ENCODE measurements around the gene SMG7.
"Not testable (repeated sequence)": the region's sequence is repeated elsewhere in the genome, so short reads cannot be mapped to it uniquely, and the experiment has no call there.

The SMG7 gene

DNA sequence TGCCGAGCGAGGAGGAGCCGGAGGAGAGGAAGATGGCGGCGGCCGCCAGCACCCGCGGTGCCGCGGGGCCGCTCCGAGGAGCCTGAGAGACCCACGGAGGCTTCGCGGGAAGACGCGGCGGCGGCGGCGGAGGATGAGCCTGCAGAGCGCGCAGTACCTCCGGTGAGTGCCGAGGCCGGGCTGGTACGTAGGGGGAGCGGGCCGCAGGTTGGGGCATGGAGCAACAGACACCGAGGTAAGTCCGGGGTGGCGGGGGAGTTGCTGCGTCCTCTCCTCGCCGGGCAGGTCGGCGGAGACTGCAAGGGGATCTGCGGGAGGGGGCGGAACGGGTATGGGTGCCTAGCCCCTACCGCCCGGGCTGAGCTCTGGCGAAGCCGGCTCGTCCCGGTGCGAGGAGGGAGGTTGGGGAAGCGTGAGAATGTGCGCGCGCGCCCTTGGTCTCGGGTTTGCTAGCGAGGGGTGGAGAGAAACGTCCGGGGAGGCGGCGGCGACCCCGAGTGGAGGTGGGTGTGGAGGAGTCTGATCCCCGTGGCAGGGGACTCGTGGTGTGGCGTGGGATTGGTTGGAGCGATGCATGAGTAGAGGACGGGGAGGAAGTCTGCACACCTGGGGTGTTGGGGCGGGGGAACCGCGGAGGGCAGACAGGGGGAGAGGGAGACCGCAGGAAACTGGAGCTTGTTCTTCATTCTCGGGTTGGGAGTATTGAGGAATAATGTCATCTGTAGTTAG is at the start of gene SMG7:
Gene SMG7 (plus strand): TSS at position 12 of the 729 bp plus-strand sequence. CDS start 122 bp downstream, at position 134.
- DNase-seq, result peak; percentile 56

GRCh38 chr1:183423541-183423940 is 48.8 kb upstream of the SMG7 start:
- no peak for DNase-seq

GRCh38 chr1:183424691-183425090 is 47.6 kb upstream of the SMG7 start:
- no peak for DNase-seq

DNA sequence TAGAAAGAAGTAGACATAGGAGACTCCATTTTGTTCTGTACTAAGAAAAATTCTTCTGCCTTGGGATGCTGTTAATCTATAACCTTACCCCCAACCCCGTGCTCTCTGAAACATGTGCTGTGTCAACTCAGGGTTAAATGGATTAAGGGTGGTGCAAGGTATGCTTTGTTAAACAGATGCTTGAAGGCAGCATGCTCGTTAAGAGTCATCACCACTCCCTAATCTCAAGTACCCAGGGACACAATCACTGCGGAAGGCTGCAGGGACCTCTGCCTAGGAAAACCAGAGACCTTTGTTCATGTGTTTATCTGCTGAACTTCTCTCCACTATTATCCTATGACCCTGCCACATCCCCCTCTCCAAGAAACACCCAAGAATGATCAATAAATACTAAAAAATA is 44.7 kb upstream of the SMG7 start:
- not testable (repeated sequence) for DNase-seq

DNA sequence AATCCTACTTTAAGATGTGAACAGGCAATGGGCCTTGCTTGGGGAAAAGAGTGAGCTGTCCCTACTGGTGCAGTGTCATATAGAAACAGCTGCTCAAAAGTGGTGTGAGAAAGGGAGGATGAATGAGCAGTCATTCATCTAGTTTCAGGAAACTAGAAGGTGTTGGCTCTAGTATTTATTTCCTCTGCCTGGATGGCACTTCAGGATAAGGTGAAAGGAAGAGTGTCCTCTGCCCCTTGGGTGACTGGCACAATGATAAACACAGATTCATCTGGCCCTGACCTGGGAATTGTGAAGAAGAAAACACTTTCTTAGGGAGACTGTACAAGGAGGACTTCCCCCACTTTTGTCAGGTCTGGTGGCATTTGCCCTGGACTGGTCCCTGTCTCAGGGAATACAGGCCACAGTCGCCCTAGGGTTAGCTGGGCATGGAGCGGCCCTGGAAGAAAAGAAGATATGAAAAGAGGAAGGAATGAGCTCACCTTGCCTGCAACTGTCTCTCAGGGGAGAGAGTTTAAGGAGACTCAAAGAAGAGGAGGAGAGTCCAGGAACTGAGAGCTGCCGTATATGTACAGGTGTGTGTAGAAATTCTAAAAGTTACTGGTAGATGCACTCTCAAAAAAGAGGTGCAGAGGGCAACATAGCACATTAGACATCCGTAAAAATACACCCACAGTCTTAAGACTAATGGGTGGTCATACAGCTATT is 40.3 kb upstream of the SMG7 start:
- DNase-seq, result no peak

GRCh38 chr1:183432548-183432875 is 39.8 kb upstream of the SMG7 start:
- no peak for DNase-seq

GRCh38 chr1:183433703-183434102 is 38.6 kb upstream of the SMG7 start:
- DNase-seq, result no peak

GRCh38 chr1:183435497-183435896 is 36.8 kb upstream of the SMG7 start:
- DNase-seq, result no peak

- DNase-seq, result no peak
These were observed 34.2 kb upstream of the SMG7 start for GRCh38 chr1:183438060-183438459.

- no peak for DNase-seq
These were observed 29.3 kb upstream of the SMG7 start for GRCh38 chr1:183443011-183443410.

DNA sequence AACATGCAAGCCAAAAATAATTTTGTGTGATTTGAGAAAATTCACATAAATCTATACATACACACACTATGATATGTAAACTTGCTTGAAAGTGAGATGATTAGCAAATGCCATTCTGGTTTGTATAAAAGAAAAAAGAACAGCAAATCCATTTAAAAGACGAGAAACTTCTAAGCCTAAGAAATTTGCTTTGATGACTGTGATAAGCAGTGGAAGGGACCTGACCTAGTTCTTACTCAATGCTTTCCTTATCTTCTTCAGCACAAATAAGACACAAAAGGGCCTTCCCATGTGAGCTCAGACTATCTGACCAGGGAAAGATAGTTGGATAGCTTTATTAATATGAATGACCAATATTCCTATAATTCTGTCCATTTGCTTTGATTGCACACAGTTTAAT is 28.8 kb upstream of the SMG7 start:
- DNase-seq, result no peak

GRCh38 chr1:183444243-183444642 is 28.1 kb upstream of the SMG7 start:
- DNase-seq, result no peak

DNA sequence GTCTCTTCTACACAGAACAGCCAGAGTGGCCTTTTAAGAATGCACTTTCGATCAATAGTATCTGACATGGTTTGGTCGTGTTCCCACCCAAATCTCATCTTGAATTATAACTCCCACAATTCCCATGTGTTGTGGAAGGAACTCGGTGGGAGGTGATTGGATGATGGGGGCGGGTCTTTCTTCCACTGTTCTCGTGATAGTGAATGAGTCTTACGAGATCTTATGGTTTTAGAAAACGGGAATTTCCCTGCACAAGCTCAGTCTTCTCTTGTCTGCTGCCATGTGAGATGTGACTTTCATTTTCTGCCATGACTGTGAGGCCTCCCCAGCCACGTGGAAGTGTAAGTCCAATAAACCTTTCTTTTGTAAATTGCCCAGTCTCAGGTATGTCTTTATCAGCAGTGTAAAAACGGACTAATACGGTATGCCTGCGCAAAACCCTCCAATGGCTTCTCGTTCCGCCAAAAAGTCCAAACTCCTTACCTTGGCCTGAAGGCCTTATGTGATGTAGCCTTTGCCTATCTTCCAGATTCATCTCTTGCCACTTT is 23.0 kb upstream of the SMG7 start:
- no peak for DNase-seq

GRCh38 chr1:183450093-183450492 is 22.2 kb upstream of the SMG7 start:
- DNase-seq, result no peak

DNA sequence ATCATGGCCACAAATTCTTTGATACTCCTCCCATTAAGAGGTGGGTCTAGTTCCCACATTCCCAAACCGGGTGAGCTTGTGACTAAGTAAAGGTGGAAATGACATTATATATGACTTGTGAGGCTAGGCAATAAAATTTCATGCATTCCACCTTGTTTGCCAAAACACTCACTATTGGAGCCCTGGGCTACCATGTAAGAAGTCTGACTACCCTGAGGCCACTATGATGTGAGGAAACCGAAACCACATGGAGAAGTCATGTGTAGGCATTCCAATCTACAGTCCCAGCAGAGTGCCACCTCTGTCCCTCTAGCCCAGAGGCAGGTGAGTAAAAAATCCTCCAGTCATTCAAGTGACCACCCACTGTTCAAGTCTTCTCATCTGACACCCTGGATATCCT is 17.9 kb upstream of the SMG7 start:
- DNase-seq, result no peak

GRCh38 chr1:183456826-183457225 is 15.5 kb upstream of the SMG7 start:
- DNase-seq, result no peak

DNA sequence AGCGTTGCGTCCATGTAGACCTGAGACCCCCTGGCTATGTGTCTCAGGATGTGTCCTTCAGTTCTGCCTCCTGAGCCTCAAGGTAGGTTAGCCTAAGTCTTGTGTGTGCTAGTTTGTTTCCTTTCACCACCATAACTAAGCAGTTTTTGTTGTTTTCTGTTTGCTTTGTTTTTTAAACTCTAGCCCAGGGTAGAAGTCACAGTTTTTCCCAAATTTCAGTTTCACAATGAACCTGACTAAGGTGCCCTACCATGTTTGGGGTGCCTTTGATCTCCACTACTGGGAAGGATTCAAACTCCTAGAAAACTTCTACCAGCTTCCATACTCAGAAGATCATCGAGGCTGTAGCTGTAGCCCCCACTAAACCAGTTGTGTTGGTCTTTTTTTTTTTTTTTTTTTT is 14.8 kb upstream of the SMG7 start:
- DNase-seq, result no peak

DNA sequence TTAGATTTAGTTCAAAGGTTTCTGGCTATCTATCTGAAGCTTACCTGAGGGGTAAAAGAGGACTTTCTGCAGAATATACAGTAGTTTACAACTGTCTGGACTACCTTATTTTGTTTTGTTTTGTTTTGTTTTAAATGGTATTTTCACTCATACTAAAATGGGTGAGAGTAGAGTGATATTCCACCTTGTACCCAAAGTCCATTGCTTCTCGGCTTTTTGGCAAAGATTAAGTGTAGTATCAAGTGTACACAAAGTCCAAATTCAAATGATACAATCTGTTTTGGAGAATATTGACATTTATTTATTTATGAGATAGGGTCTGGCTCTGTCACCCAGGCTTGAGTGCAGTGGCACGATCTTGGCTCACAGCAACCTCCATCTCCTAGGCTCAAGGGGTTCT is 11.7 kb upstream of the SMG7 start:
- no peak for DNase-seq

DNA sequence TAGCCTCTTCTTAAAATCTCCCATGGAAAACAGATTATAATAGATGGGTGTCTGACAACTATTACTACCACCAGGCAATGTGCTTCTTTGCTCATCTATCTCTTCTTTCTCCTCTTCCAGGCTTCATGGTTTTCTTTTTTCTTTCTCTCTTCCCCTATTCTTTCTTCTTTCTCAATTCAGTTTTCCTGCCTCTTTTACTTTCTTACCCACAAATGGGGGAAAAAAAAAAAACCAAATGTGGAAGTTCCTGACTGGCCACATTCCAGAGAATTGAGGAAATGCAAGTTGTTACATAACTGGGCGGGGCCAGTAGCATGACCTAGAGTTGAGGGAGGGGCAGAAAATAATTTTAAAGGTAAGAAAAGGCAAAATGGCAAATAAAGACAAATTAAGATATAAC is 10.9 kb upstream of the SMG7 start:
- DNase-seq, result no peak

- DNase-seq, result no peak
These were observed 8.7 kb upstream of the SMG7 start for GRCh38 chr1:183463566-183463965.

- DNase-seq, result no peak
These were observed 5.5 kb upstream of the SMG7 start for GRCh38 chr1:183466781-183467180.

GRCh38 chr1:183467687-183468086 is 4.6 kb upstream of the SMG7 start:
- DNase-seq, result no peak

- peak; percentile 92 for DNase-seq
These were observed 1.9 kb upstream of the SMG7 start for GRCh38 chr1:183470147-183470960.

All from CD4-positive, alpha-beta T cell treated with Interleukin-10 for 1 hour (primary cell).